ENCODE measurements around the gene DAGLA.
"Not testable (repeated sequence)": the region's sequence is repeated elsewhere in the genome, so short reads cannot be mapped to it uniquely, and the experiment has no call there.

Gene DAGLA

GRCh38 chr11:61679893-61680621 is at the start of gene DAGLA:
Gene DAGLA, plus strand, starts transcription at chr11:61680391. Its CDS starts 39,765 bp downstream, at chr11:61720156.
- peak; percentile 31 to 47 for DNase-seq (ENCODE audit: extremely low read depth in 1 of 2, low read depth in 1 of 2)

- no peak for DNase-seq (ENCODE audit: extremely low read depth in 1 of 2, low read depth in 1 of 2)
Measured at GRCh38 chr11:61632096-61632495, 48.1 kb upstream of the DAGLA start.

GRCh38 chr11:61635304-61635703 is 44.9 kb upstream of the DAGLA start:
- DNase-seq (ENCODE audit: extremely low read depth in 1 of 2, low read depth in 1 of 2): no peak

GRCh38 chr11:61635787-61636186 is 44.4 kb upstream of the DAGLA start:
- DNase-seq (ENCODE audit: extremely low read depth in 1 of 2, low read depth in 1 of 2): no peak

GRCh38 chr11:61636676-61637075 is 43.5 kb upstream of the DAGLA start:
- no peak for DNase-seq (ENCODE audit: extremely low read depth in 1 of 2, low read depth in 1 of 2)

- DNase-seq (ENCODE audit: extremely low read depth in 1 of 2, low read depth in 1 of 2): no peak
Measured at GRCh38 chr11:61637277-61637676, 42.9 kb upstream of the DAGLA start.

- DNase-seq (ENCODE audit: extremely low read depth in 1 of 2, low read depth in 1 of 2): no peak
Measured at GRCh38 chr11:61639816-61640443, 40.3 kb upstream of the DAGLA start.

- DNase-seq (ENCODE audit: extremely low read depth in 1 of 2, low read depth in 1 of 2): no peak
Measured at GRCh38 chr11:61642162-61642561, 38.0 kb upstream of the DAGLA start.

GRCh38 chr11:61645179-61645868 is 34.9 kb upstream of the DAGLA start:
- no peak for DNase-seq (ENCODE audit: extremely low read depth in 1 of 2, low read depth in 1 of 2)

- DNase-seq (ENCODE audit: extremely low read depth in 1 of 2, low read depth in 1 of 2): no peak
Measured at GRCh38 chr11:61647529-61647928, 32.7 kb upstream of the DAGLA start.

GRCh38 chr11:61650781-61651571 is 29.2 kb upstream of the DAGLA start:
- no peak for DNase-seq (ENCODE audit: extremely low read depth in 1 of 2, low read depth in 1 of 2)

GRCh38 chr11:61652135-61652534 is 28.1 kb upstream of the DAGLA start:
- DNase-seq (ENCODE audit: extremely low read depth in 1 of 2, low read depth in 1 of 2): no peak

GRCh38 chr11:61654397-61654829 is 25.8 kb upstream of the DAGLA start:
- no peak for DNase-seq (ENCODE audit: extremely low read depth in 1 of 2, low read depth in 1 of 2)

- not testable (repeated sequence) for DNase-seq (ENCODE audit: extremely low read depth in 1 of 2, low read depth in 1 of 2)
Measured at GRCh38 chr11:61655266-61656159, 24.7 kb upstream of the DAGLA start.

- no peak for DNase-seq (ENCODE audit: extremely low read depth in 1 of 2, low read depth in 1 of 2)
Measured at GRCh38 chr11:61656347-61657077, 23.7 kb upstream of the DAGLA start.

GRCh38 chr11:61657566-61658290 is 22.5 kb upstream of the DAGLA start:
- DNase-seq (ENCODE audit: extremely low read depth in 1 of 2, low read depth in 1 of 2): no peak

- DNase-seq (ENCODE audit: extremely low read depth in 1 of 2, low read depth in 1 of 2): no peak
Measured at GRCh38 chr11:61659413-61660196, 20.6 kb upstream of the DAGLA start.

GRCh38 chr11:61660997-61661396 is 19.2 kb upstream of the DAGLA start:
- not testable (repeated sequence) for DNase-seq (ENCODE audit: extremely low read depth in 1 of 2, low read depth in 1 of 2)
